ENCODE measurements around the gene MTA2. TPM values are rescaled to one million over a fixed set of nuclear protein-coding genes. Genes with fewer than 3 reads are reported as not detected.

MTA2 gene
- total RNA-seq, 4 donors from 2014 or later: 50.9 to 87.4 (median 61.6) TPM

- TF ChIP-seq CTCF (IDR thresholded peaks at IDR 0.05; ENCODE audit: low read depth): no peak
Observed at GRCh38 chr11:62556108-62556874, 45.4 kb downstream of the MTA2 start.

GRCh38 chr11:62555464-62556107, 46.1 kb downstream of the MTA2 start:
- no peak for TF ChIP-seq CTCF (IDR thresholded peaks at IDR 0.05; ENCODE audit: low read depth)

- no peak for TF ChIP-seq CTCF (IDR thresholded peaks at IDR 0.05; ENCODE audit: low read depth)
Observed at GRCh38 chr11:62554387-62555167, 47.1 kb downstream of the MTA2 start.

- no peak for TF ChIP-seq CTCF (IDR thresholded peaks at IDR 0.05; ENCODE audit: low read depth)
Observed at GRCh38 chr11:62553839-62554361, 47.8 kb downstream of the MTA2 start.

- no peak for TF ChIP-seq CTCF (IDR thresholded peaks at IDR 0.05; ENCODE audit: low read depth)
Observed at GRCh38 chr11:62553080-62553838, 48.4 kb downstream of the MTA2 start.

- no peak for TF ChIP-seq CTCF (IDR thresholded peaks at IDR 0.05; ENCODE audit: low read depth)
Observed at GRCh38 chr11:62552485-62553079, 49.1 kb downstream of the MTA2 start.

All from subcutaneous adipose tissue (tissue), 4 donors.